ENCODE data around the gene ABCC10.
"Not testable (repeated sequence)": the region's sequence is repeated elsewhere in the genome, so short reads cannot be mapped to it uniquely, and the experiment has no call there.

Gene ABCC10

GRCh38 chr6:43396408-43397149 is 30.8 kb upstream of the ABCC10 start:
- no peak overlapping the region for H3K27ac Mint-ChIP-seq
- peaks cover 63% of the 10 kb centered on the region for H3K27me3 Mint-ChIP-seq
- no peaks in the 10 kb centered on the region for H3K36me3 Mint-ChIP-seq
- DNase-seq, result no peak
- H3K9me3 Mint-ChIP-seq, result no peaks in the 10 kb centered on the region
- CTCF ChIA-PET, result interaction anchor here (1.0 to 2.3 kb wide), 4 partner anchors 13 to 132 kb away, joined by 3 to 22 read pairs (median 9); partner anchors contain the start of gene CRIP3
- H3K4me1 Mint-ChIP-seq, result peaks cover 12% of the 10 kb centered on the region
- H3K4me3 Mint-ChIP-seq, result no peak overlapping the region

DNA sequence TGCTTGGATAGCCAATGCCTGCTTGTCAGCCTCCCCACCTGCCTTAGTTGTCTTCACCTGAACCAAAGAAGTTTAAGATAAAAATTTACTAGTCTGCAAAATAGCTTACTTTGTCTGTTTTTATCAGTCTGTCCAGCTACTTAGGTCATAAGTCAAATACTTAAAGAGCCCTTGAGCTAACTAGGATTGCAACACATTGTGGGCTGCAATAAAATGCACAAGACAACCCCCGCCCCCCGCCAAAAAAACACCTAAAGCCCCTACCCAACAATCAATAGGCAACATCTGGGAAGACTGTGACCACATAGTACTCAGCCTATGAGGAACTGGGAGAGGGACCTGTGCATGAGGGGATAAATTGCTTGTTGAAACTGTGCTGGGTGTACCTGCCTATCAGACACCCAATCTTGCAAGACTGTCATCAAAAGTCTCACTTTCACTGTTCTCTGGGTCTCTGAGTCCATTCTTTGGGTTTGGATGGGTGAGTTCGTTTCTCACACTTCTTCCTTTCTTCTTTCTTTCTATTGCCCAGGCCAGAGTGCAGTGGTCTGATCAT is 27.3 kb upstream of the ABCC10 start:
- H3K27ac Mint-ChIP-seq, result no peak overlapping the region
- H3K9me3 Mint-ChIP-seq, result no peaks in the 10 kb centered on the region
- CTCF ChIA-PET, result interaction anchor here (2.7 kb wide), 1 partner anchor 131 kb away, joined by 9 read pairs; no protein-coding TSS in a partner anchor
- no peak overlapping the region for H3K4me3 Mint-ChIP-seq
- H3K27me3 Mint-ChIP-seq, result peaks cover 38% of the 10 kb centered on the region
- DNase-seq, result no peak
- no peaks in the 10 kb centered on the region for H3K36me3 Mint-ChIP-seq
- H3K4me1 Mint-ChIP-seq, result no peaks in the 10 kb centered on the region

- CTCF ChIA-PET, result no interaction called here
- DNase-seq, result no peak
- no peaks in the 10 kb centered on the region for H3K9me3 Mint-ChIP-seq
- H3K4me1 Mint-ChIP-seq, result no peaks in the 10 kb centered on the region
- H3K27me3 Mint-ChIP-seq, result peaks cover 38% of the 10 kb centered on the region
- H3K36me3 Mint-ChIP-seq, result no peaks in the 10 kb centered on the region
- no peak overlapping the region for H3K4me3 Mint-ChIP-seq
- no peak overlapping the region for H3K27ac Mint-ChIP-seq
Observed at GRCh38 chr6:43401730-43402129, 25.6 kb upstream of the ABCC10 start.

GRCh38 chr6:43402820-43403219 is 24.5 kb upstream of the ABCC10 start:
- Mint-ChIP-seq H3K4me3 (no peak overlapping the region), H3K36me3 (no peaks in the 10 kb centered on the region), H3K27me3 (peaks cover 43% of the 10 kb centered on the region), H3K9me3 (no peaks in the 10 kb centered on the region), H3K4me1 (no peaks in the 10 kb centered on the region), H3K27ac (no peak overlapping the region)
- CTCF ChIA-PET, result no interaction called here
- no peak for DNase-seq

DNA sequence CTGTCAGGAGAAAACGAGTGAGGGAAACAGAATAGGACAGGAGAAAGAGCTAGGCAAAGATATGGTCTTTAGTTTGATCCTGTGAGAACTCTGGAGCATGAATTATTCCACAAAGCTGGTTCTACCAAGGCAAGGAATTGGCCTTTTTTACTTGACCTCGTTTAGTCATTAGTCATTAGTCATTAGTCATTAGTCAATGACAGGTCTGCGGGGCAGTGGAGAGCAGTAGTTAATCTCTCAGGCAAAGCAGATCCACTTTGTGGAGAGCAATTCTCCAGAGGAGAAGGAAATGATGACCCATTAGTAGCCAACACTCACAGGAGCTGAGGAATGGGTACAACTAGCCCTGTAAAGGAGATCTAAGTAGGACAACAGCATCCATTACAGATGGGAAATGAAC is 22.0 kb upstream of the ABCC10 start:
- CTCF ChIA-PET, result no interaction called here
- Mint-ChIP-seq H3K27me3 (peaks cover 56% of the 10 kb centered on the region), H3K9me3 (no peaks in the 10 kb centered on the region), H3K36me3 (no peaks in the 10 kb centered on the region), H3K4me1 (no peaks in the 10 kb centered on the region), H3K27ac (no peak overlapping the region), H3K4me3 (no peak overlapping the region)
- DNase-seq, result no peak

GRCh38 chr6:43407296-43407695 is 20.0 kb upstream of the ABCC10 start:
- H3K4me1 Mint-ChIP-seq, result no peaks in the 10 kb centered on the region
- H3K36me3 Mint-ChIP-seq, result no peaks in the 10 kb centered on the region
- CTCF ChIA-PET, result no interaction called here
- no peak for DNase-seq
- H3K4me3 Mint-ChIP-seq, result no peak overlapping the region
- H3K9me3 Mint-ChIP-seq, result no peaks in the 10 kb centered on the region
- peaks cover 45% of the 10 kb centered on the region for H3K27me3 Mint-ChIP-seq
- H3K27ac Mint-ChIP-seq, result no peak overlapping the region

DNA sequence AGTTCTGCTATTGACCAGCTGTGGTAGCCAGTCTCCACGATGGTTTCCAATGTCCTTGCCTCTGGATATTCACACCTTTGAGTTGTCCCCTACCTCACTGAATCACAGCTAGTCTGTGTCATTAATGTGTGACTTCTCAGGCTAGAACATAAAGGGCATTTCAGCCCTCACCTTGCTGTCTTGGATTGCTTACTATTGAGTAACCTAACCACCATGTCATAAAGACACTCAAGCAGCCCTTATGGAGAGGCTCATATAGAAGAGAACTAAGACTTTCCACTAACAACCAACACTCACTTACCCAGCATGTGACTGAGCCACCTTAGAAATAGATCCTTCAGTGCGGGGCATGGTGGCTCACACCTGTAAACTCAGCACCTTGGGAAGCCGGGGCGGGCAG is 19.1 kb upstream of the ABCC10 start:
- H3K27me3 Mint-ChIP-seq, result peaks cover 54% of the 10 kb centered on the region
- H3K4me3 Mint-ChIP-seq, result no peak overlapping the region
- no peaks in the 10 kb centered on the region for H3K9me3 Mint-ChIP-seq
- CTCF ChIA-PET, result no interaction called here
- H3K4me1 Mint-ChIP-seq, result no peaks in the 10 kb centered on the region
- H3K27ac Mint-ChIP-seq, result no peak overlapping the region
- DNase-seq, result no peak
- no peaks in the 10 kb centered on the region for H3K36me3 Mint-ChIP-seq

DNA sequence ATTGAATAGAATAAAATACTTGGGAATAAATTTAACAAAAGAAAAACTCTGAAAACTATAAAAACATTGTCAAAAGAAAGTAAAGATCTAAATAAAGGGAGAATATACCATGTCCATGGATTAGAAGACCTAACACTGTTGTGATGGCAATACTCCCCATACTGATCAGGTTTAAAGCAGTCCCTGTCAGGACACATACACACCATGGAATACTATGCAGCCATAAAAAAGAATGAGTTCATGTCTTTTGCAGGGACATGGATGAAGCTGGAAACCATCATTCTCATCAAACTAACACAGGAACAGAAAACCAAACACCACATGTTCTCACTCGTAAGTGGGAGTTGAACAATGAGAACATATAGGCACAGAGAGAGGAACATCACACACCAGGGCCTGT is 16.6 kb upstream of the ABCC10 start:
- H3K4me1 Mint-ChIP-seq, H3K36me3 Mint-ChIP-seq: not testable (repeated sequence)

GRCh38 chr6:43412541-43412940 is 14.8 kb upstream of the ABCC10 start:
- no peaks in the 10 kb centered on the region for H3K9me3 Mint-ChIP-seq
- CTCF ChIA-PET, result no interaction called here
- no peak overlapping the region for H3K4me3 Mint-ChIP-seq
- no peaks in the 10 kb centered on the region for H3K4me1 Mint-ChIP-seq
- DNase-seq, result no peak
- no peaks in the 10 kb centered on the region for H3K36me3 Mint-ChIP-seq
- H3K27me3 Mint-ChIP-seq, result peaks cover 50% of the 10 kb centered on the region
- H3K27ac Mint-ChIP-seq, result no peak overlapping the region

More for the DNA sequence above, 16.6 kb upstream of the ABCC10 start:
- H3K4me3 Mint-ChIP-seq, DNase-seq, CTCF ChIA-PET, H3K27ac Mint-ChIP-seq, H3K9me3 Mint-ChIP-seq: not testable (repeated sequence)
- H3K27me3 Mint-ChIP-seq, result peaks cover 45% of the 10 kb centered on the region

DNA sequence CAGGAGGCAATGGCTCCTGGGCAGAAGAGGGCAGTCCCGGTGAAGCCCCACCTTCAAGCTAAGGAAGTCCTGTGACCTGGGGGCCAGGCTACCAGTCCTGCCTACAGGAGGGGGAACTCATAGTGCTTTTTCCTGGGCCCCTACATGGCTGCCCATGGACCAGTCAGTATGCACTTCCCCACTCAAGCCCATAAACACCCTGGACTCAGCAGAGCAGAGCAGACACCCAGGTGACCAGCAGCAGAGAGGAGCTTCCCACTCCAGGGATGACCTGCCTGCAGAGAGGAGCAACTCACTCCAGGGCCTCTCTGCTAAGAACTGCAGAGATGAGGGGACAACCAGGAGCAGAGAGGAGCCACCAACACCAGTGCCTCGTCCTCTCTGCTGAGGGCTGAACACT is 14.3 kb upstream of the ABCC10 start:
- Mint-ChIP-seq H3K36me3 (no peaks in the 10 kb centered on the region), H3K27ac (no peak overlapping the region), H3K4me1 (no peaks in the 10 kb centered on the region), H3K27me3 (peaks cover 51% of the 10 kb centered on the region), H3K9me3 (no peaks in the 10 kb centered on the region), H3K4me3 (no peak overlapping the region)
- DNase-seq, result no peak
- CTCF ChIA-PET, result no interaction called here

- H3K4me1 Mint-ChIP-seq, H3K36me3 Mint-ChIP-seq, DNase-seq, H3K9me3 Mint-ChIP-seq, H3K27ac Mint-ChIP-seq, H3K4me3 Mint-ChIP-seq: not testable (repeated sequence)
- peaks cover 49% of the 10 kb centered on the region for H3K27me3 Mint-ChIP-seq
- CTCF ChIA-PET, result interaction anchor here (1.1 to 1.3 kb wide), 2 partner anchors 17 to 100 kb away, joined by 3 read pairs; no protein-coding TSS in a partner anchor
Observed at GRCh38 chr6:43415275-43415674, 12.1 kb upstream of the ABCC10 start.

DNA sequence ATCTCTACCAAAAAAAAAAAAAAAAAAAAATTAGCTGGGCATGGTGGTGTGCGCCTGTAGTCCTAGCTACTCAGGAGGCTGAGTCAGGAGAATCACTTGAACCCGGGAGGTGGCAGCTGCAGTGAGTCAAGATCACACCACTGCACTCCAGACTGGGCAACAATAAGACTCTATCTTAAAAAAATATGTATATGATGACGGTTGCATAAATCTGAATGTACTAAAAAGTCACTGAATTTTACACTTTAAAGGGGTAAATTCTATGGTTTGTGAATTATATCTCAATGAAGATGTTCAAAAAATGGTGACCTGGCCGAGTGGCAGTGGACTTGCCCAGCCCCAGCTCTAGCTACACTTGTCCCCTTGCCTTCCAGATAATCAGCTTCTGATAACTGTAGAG is 10.4 kb upstream of the ABCC10 start:
- Mint-ChIP-seq H3K4me3 (no peak overlapping the region), H3K36me3 (no peaks in the 10 kb centered on the region), H3K9me3 (no peaks in the 10 kb centered on the region), H3K27me3 (peaks cover 47% of the 10 kb centered on the region), H3K27ac (no peak overlapping the region), H3K4me1 (no peaks in the 10 kb centered on the region)
- CTCF ChIA-PET, result no interaction called here
- no peak for DNase-seq

- H3K36me3 Mint-ChIP-seq, result no peaks in the 10 kb centered on the region
- CTCF ChIA-PET, result interaction anchor here (0.5 kb wide), 1 partner anchor 22 kb away, joined by 3 read pairs; no protein-coding TSS in a partner anchor
- H3K4me1 Mint-ChIP-seq, result no peaks in the 10 kb centered on the region
- peaks cover 36% of the 10 kb centered on the region for H3K27me3 Mint-ChIP-seq
- no peaks in the 10 kb centered on the region for H3K9me3 Mint-ChIP-seq
- no peak overlapping the region for H3K27ac Mint-ChIP-seq
- DNase-seq, result no peak
- no peak overlapping the region for H3K4me3 Mint-ChIP-seq
Observed at GRCh38 chr6:43420012-43420709, 7.2 kb upstream of the ABCC10 start.

- no peak overlapping the region for H3K4me3 Mint-ChIP-seq
- H3K4me1 Mint-ChIP-seq, result peaks cover 4% of the 10 kb centered on the region
- no peak for DNase-seq
- CTCF ChIA-PET, result interaction anchor here (1.5 kb wide), 1 partner anchor 86 kb away, joined by 5 read pairs; no protein-coding TSS in a partner anchor
- no peaks in the 10 kb centered on the region for H3K36me3 Mint-ChIP-seq
- no peak overlapping the region for H3K27ac Mint-ChIP-seq
- H3K9me3 Mint-ChIP-seq, result no peaks in the 10 kb centered on the region
- peaks cover 29% of the 10 kb centered on the region for H3K27me3 Mint-ChIP-seq
Observed at GRCh38 chr6:43421831-43422230, 5.5 kb upstream of the ABCC10 start.

DNA sequence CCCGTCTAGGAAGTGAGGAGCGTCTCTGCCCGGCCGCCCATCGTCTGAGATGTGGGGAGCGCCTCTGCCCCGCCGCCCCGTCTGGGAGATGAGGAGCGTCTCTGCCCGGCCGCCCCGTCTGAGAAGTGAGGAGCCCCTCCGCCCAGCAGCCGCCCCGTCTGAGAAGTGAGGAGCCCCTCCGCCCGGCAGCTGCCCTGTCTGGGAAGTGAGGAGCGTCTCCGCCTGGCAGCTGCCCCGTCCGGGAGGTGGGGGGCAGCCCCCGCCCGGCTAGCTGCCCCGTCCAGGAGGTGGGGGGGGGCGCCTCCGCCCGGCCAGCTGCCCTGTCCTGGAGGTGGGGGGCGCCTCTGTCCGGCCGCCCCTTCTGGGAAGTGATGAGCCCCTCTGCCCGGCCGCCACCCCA is 2.3 kb upstream of the ABCC10 start:
- peaks cover 26% of the 10 kb centered on the region for H3K4me1 Mint-ChIP-seq
- H3K9me3 Mint-ChIP-seq, H3K27ac Mint-ChIP-seq, H3K4me3 Mint-ChIP-seq, DNase-seq, H3K27me3 Mint-ChIP-seq, H3K36me3 Mint-ChIP-seq, CTCF ChIA-PET: not testable (repeated sequence)
